Heart left ventricle (tissue), 13 donors: ENCODE measurements around the gene PRAMEF15.
"Not testable (repeated sequence)": the region's sequence is repeated elsewhere in the genome, so short reads cannot be mapped to it uniquely, and the experiment has no call there.

Experiments used
- POLR2A ChIP-seq, 2 donors: fragments of 450-650 bp; IDR thresholded peaks; one replicate each; pipeline ENCODE4 v1.6.1; 2017; ENCODE audit warnings: antibody characterized with exemption in 2 of 2, mild to moderate bottlenecking in 2 of 2, moderate library complexity in 2 of 2
- TF ChIP-seq, protein P1 (sequence below), 12 donors: fragments of 200-600 bp; sonication (generic) in 4 of 12; IDR thresholded peaks; one replicate each; pipeline versions ENCODE4 v1.5.0 to v1.8.0; 2018 to 2022; ENCODE audit warnings: antibody characterized with exemption in 12 of 12, mild to moderate bottlenecking in 5 of 12
- donor health status: ischemic (EF 13 %, LVEDD 7.1; RV severe dilation, severe dysfunction).
- donor health status: DM: no; HTN: yes; CAD: no.
- donor health status: DM: no; HTN: no; CAD: no.
- donor health status: ischemic (EF 25% LVEDD 6.9; RV normal size, moderate dysfunction).
- donor health status: ischemic (EF 25% LVEDD 5.7; RV mildly dilated, moderate dysfunction).
- donor health status: ischemic (EF 35%, LVEDD 5.7; RV mildly dilated, moderate dysfunction).
- donor health status: nonischemic (EF 11% LVEDD 7.7; RV severe dilation, severe dysfunction).
- donor health status: DM: yes; HTN: yes; CAD: no.
- donor health status: PGD.
- donor health status: ischemic (EF 29% LVEDD 5.4; RV normal size, mild dysfunction).
- donor health status: nonischemic (EF 23%, LVEDD 6.1; RV moderate dilation, normal function).

DNA sequence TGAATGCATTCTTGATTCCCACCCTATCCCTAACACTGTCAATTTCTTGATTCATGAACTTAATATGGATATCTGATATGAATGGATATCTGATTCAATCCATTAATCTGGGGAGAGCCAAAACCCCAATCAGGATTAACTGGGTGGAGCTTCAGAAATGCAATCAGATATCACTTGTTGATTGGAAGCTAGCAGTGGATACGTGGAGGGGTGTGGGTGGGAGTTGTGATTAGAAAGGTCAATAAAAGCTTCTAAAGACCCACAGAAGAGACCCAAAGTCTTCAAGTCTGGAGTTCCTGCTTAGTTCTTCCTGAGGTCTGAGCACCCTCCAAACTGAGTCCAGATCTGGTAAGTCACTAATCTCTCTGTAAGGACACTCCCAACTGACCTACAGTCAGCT is 12.1 kb upstream of the PRAMEF15 start, which contains the start of gene PRAMEF33:
- TF ChIP-seq, protein P1, sequence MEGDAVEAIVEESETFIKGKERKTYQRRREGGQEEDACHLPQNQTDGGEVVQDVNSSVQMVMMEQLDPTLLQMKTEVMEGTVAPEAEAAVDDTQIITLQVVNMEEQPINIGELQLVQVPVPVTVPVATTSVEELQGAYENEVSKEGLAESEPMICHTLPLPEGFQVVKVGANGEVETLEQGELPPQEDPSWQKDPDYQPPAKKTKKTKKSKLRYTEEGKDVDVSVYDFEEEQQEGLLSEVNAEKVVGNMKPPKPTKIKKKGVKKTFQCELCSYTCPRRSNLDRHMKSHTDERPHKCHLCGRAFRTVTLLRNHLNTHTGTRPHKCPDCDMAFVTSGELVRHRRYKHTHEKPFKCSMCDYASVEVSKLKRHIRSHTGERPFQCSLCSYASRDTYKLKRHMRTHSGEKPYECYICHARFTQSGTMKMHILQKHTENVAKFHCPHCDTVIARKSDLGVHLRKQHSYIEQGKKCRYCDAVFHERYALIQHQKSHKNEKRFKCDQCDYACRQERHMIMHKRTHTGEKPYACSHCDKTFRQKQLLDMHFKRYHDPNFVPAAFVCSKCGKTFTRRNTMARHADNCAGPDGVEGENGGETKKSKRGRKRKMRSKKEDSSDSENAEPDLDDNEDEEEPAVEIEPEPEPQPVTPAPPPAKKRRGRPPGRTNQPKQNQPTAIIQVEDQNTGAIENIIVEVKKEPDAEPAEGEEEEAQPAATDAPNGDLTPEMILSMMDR (IDR thresholded peaks at IDR 0.05) = not testable (repeated sequence)
- TF ChIP-seq POLR2A (IDR thresholded peaks at IDR 0.05) = not testable (repeated sequence)
